ENCODE data around the gene KBTBD2.
"Not testable (repeated sequence)": the region's sequence is repeated elsewhere in the genome, so short reads cannot be mapped to it uniquely, and the experiment has no call there.

KBTBD2 gene

GRCh38 chr7:32881074-32881982, 10.2 kb downstream of the KBTBD2 start:
- peak overlapping the region; percentile 47; the same call in 1 of the 2 replicates for H3K27ac ChIP-seq
- no peak for TF ChIP-seq CTCF (conservative IDR thresholded peaks at IDR 0.05)
- TF ChIP-seq ZFX (IDR thresholded peaks at IDR 0.05): no peak

- no peak overlapping the region for H3K27ac ChIP-seq
- TF ChIP-seq CTCF (conservative IDR thresholded peaks at IDR 0.05): no peak
- TF ChIP-seq ZFX (IDR thresholded peaks at IDR 0.05): no peak
Observed at GRCh38 chr7:32879460-32879859, 12.1 kb downstream of the KBTBD2 start.

GRCh38 chr7:32878023-32878422, 13.5 kb downstream of the KBTBD2 start:
- H3K27ac ChIP-seq: not testable (repeated sequence)

- TF ChIP-seq ZFX (IDR thresholded peaks at IDR 0.05) (no peak), CTCF (conservative IDR thresholded peaks at IDR 0.05) (no peak)
- H3K27ac ChIP-seq: no peak overlapping the region
Observed at GRCh38 chr7:32872421-32872820, 19.1 kb downstream of the KBTBD2 start.

- no peak overlapping the region for H3K27ac ChIP-seq
- TF ChIP-seq ZFX (IDR thresholded peaks at IDR 0.05) (no peak), CTCF (conservative IDR thresholded peaks at IDR 0.05) (no peak)
Observed at GRCh38 chr7:32871624-32872371, 19.8 kb downstream of the KBTBD2 start.

- no peak overlapping the region for H3K27ac ChIP-seq
- TF ChIP-seq CTCF (conservative IDR thresholded peaks at IDR 0.05) (no peak), ZFX (IDR thresholded peaks at IDR 0.05) (no peak)
Observed at GRCh38 chr7:32870298-32870697, 21.3 kb downstream of the KBTBD2 start.

GRCh38 chr7:32869716-32870115, 21.8 kb downstream of the KBTBD2 start:
- H3K27ac ChIP-seq: no peak overlapping the region
- TF ChIP-seq CTCF (conservative IDR thresholded peaks at IDR 0.05) (no peak), ZFX (IDR thresholded peaks at IDR 0.05) (no peak)
